ENCODE measurements around the gene SLC12A2. TPM values are rescaled to one million over a fixed set of nuclear protein-coding genes. Genes with fewer than 3 reads are reported as not detected.

SLC12A2 gene
- total and polyA plus RNA-seq, 2 experiments from 2014 or later = 8.1 to 21.3 TPM

DNA sequence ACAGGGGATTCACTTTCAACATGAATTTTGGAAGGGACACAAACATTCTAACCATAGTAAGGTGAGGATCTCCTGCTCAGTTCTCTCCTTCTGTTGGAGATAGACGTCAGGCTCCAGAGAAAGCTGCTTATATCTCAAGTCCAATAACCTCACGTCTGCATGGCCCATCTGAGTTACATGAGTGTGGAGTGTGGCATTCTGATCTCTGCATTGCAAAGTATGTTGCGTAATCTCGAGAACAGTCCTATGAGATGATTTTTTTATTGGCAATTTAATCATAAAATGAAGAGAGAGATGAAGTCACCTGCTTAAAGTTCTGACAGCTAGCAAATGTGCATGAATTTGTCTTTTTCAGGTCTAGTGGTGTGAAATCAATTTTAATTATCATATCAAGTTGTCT is 118.8 kb downstream of the SLC12A2 start:
- no peak for TF ChIP-seq REST (IDR thresholded peaks at IDR 0.05; ENCODE audit: unreplicated experiment)
- TF ChIP-seq ZNF331 (CRISPR knock-in tag; IDR thresholded peaks at IDR 0.05; ENCODE audit: low read depth) = no peak
- no peak for TF ChIP-seq ETS1 (IDR thresholded peaks at IDR 0.05)
- no peak for TF ChIP-seq CREB1 (CRISPR knock-in tag; IDR thresholded peaks at IDR 0.05; ENCODE audit: low read depth)
- no peak for TF ChIP-seq STAT1 (IDR thresholded peaks at IDR 0.05; ENCODE audit: unreplicated experiment)
- TF ChIP-seq POLR2AphosphoS5 (IDR thresholded peaks at IDR 0.05; ENCODE audit: low read depth) = no peak
- TF ChIP-seq JUNB (IDR thresholded peaks at IDR 0.05; ENCODE audit: unreplicated experiment) = no peak
- TF ChIP-seq, protein P1, sequence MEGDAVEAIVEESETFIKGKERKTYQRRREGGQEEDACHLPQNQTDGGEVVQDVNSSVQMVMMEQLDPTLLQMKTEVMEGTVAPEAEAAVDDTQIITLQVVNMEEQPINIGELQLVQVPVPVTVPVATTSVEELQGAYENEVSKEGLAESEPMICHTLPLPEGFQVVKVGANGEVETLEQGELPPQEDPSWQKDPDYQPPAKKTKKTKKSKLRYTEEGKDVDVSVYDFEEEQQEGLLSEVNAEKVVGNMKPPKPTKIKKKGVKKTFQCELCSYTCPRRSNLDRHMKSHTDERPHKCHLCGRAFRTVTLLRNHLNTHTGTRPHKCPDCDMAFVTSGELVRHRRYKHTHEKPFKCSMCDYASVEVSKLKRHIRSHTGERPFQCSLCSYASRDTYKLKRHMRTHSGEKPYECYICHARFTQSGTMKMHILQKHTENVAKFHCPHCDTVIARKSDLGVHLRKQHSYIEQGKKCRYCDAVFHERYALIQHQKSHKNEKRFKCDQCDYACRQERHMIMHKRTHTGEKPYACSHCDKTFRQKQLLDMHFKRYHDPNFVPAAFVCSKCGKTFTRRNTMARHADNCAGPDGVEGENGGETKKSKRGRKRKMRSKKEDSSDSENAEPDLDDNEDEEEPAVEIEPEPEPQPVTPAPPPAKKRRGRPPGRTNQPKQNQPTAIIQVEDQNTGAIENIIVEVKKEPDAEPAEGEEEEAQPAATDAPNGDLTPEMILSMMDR (conservative IDR thresholded peaks at IDR 0.05; ENCODE audit: low read depth in 2 of 2) = no peak
- no peak for TF ChIP-seq ZNF114 (CRISPR knock-in tag; IDR thresholded peaks at IDR 0.05)
- TF ChIP-seq NANOG (IDR thresholded peaks at IDR 0.05; ENCODE audit: borderline replicate concordance) = no peak
- no peak for TF ChIP-seq ZNF462 (CRISPR knock-in tag; IDR thresholded peaks at IDR 0.05)
- TF ChIP-seq EZH2 (IDR thresholded peaks at IDR 0.05; ENCODE audit: low read depth, unreplicated experiment) = no peak
- no peak for TF ChIP-seq EZH2phosphoT487 (IDR thresholded peaks at IDR 0.05; ENCODE audit: unreplicated experiment)
- H3F3A ChIP-seq (replicated peaks; ENCODE audit: low read depth) = no peaks in the 10 kb centered on the region
- no peak for ATAC-seq
- no peaks in the 10 kb centered on the region for H3K4me1 ChIP-seq (ENCODE audit: insufficient read depth)
- no peak overlapping the region for H3K4me3 Mint-ChIP-seq
- no peaks in the 10 kb centered on the region; the same call in 1 of the 2 replicates for H3K27me3 ChIP-seq (ENCODE audit: insufficient read depth)
- H3K79me2 ChIP-seq (replicated peaks; ENCODE audit: insufficient read depth) = no peaks in the 10 kb centered on the region
- H2AFZ ChIP-seq = no peak overlapping the region
- no peaks in the 10 kb centered on the region for H3K9me3 Mint-ChIP-seq
- DNase-seq (ENCODE audit: low spot score) = no peak
- H3K9me2 ChIP-seq (ENCODE audit: insufficient read depth) = no peaks in the 10 kb centered on the region
- no peaks in the 10 kb centered on the region for H3K36me3 Mint-ChIP-seq (ENCODE audit: low read depth)
- H3K27ac Mint-ChIP-seq = no peak overlapping the region
- peaks cover 9% of the 10 kb centered on the region; the same call in 2 of the 3 replicates for H3K4me1 Mint-ChIP-seq
- H3K36me3 ChIP-seq (ENCODE audit: insufficient read depth) = no peaks in the 10 kb centered on the region
- peaks cover 2% of the 10 kb centered on the region for H3K27me3 Mint-ChIP-seq (ENCODE audit: insufficient read depth, low read depth, poor library complexity)
- no peaks in the 10 kb centered on the region; the same call in 1 of the 2 replicates for H4K20me1 ChIP-seq (replicated peaks; ENCODE audit: insufficient read depth)
- no peak overlapping the region for H3K4me2 ChIP-seq
- no peak overlapping the region for H3K4me3 ChIP-seq
- H3K27ac ChIP-seq (ENCODE audit: low read depth) = no peak overlapping the region

Data from GM23338 (cell line).